Activated T-helper 9 cell treated with anti-CD3 and anti-CD28 coated beads, Interleukin-2, amount 50 U/mL, for 16 hours (primary cell): ENCODE measurements around the gene NT5DC1.
"Not testable (repeated sequence)": the region's sequence is repeated elsewhere in the genome, so short reads cannot be mapped to it uniquely, and the experiment has no call there.

ENCODE experiments used
- DNase-seq: peaks from one replicate; pipeline ENCODE4 v3.0.0-alpha.2; 2020; ENCODE audit warnings: low read depth

Gene NT5DC1

GRCh38 chr6:116090251-116090650, 10.4 kb upstream of the NT5DC1 start:
- DNase-seq = no peak

- no peak for DNase-seq
Measured at GRCh38 chr6:116094041-116094440, 6.6 kb upstream of the NT5DC1 start.

DNA sequence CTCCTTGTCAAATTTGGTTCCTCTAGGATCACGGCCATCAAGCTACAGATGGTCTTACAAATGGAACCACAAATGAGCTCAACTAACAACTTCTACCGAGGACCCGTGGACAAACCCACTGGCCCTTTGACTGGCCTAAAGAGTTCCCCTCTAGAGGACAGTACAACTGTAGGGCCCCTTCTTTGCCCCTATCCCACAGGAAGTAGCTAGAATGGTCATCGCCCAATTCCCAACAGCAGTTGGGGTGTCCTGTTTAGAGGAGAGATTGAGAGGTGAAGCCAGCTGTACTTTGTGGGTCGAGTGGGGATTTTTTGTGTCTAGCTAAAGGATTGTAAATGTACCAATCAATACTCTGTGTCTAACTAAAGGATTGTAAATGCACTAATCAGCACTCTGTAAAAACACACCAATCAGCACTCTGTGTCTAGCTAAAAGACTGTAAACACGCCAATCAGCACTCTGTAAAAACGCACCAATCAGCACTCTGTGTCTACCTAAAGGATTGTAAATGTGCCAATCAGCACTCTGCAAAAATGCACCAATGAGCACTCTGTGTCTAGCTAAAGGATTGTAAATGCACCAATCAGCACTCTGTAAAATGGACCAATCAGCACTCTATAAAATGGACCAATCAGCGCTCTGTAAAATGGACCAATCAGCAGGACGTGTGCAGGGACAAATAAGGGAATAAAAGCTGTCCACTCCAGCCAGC, 4.4 kb upstream of the NT5DC1 start:
- DNase-seq = not testable (repeated sequence)

- DNase-seq = no peak
Measured at GRCh38 chr6:116096979-116097816, 3.5 kb upstream of the NT5DC1 start.

GRCh38 chr6:116099036-116099435, 1.6 kb upstream of the NT5DC1 start:
- DNase-seq = no peak

- no peak for DNase-seq
Measured at GRCh38 chr6:116101302-116101718, 657 bp downstream of the NT5DC1 start.

DNA sequence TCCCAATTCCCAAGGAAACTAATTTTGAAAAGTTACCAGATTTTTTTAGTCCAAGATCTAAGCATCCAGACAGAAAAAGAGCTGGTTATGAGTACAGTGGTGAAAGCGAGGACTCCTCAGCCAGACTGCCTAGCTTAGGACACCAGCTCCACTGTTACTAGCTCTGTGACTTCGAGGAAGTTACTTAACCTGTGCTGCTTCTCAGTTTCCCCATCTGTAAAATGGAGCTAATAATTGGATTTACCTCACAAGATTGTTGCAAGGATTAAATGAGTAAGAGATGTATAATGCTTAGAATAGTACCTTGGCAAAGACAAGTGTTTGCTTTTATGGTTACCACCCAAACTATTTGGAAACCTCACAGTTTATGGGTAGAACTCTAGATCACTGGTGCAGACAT, 1.1 kb downstream of the NT5DC1 start:
- DNase-seq = no peak

- no peak for DNase-seq
Measured at GRCh38 chr6:116102873-116103272, 2.2 kb downstream of the NT5DC1 start.

- DNase-seq = no peak
Measured at GRCh38 chr6:116104636-116105035, 4.0 kb downstream of the NT5DC1 start.

GRCh38 chr6:116105247-116105646, 4.6 kb downstream of the NT5DC1 start:
- no peak for DNase-seq

DNA sequence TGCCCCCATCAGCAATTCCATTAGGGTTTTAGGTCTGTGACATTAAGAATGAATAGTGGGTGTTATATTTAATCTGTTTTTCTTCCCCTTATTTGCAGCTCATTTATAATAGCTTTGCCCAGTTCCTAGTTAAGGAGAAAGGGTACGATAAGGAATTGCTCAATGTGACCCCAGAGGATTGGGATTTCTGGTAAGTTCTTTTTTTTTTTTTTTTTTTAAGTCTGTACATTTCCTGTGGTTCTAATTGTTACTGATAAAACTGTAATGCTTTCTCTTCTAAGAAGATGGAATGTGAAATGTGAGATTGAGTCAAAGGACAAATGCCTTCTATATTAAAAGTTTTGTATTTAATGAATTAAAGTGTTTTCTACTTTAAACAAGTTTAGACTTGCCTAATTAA, 5.5 kb downstream of the NT5DC1 start:
- DNase-seq = no peak

DNA sequence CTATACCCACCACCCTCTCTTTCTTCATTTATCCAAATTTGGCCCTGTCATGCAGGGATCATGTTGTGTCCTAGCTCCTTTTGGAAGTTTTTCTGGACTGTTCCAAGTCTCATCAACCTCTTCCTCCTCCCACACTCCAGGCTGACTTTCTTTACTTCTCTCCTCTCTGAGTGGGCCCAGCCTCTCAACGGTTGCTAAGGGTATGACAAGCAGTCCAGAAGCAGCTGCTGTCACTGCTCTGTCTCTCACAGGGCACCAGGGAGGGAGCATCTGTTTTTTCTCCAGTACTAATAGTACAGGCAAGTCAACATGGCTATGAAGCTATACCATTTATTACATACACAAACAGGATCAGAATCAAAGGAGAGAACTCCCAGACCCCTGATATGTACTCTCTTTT, 8.2 kb downstream of the NT5DC1 start:
- no peak for DNase-seq

GRCh38 chr6:116111552-116112528, 11.2 kb downstream of the NT5DC1 start:
- no peak for DNase-seq

DNA sequence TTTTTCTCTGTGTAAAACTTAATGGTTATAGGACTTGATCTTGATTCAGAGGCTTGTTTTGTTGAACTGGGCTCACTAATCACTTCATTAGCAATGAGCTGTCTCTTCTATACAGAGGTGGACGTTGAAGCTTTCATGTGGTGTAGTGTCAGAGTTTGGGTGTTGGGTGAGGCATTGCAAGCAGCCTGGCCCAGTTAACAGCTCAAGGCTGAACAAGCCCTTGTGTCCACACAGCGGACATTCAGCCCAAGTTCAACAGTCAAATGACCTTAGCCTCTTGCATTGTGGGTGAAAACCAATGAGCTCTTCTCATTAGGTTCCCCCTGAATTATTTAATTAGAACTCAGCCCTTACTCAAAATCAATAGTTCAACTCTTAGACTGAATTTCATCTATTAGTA, 12.7 kb downstream of the NT5DC1 start:
- no peak for DNase-seq

DNA sequence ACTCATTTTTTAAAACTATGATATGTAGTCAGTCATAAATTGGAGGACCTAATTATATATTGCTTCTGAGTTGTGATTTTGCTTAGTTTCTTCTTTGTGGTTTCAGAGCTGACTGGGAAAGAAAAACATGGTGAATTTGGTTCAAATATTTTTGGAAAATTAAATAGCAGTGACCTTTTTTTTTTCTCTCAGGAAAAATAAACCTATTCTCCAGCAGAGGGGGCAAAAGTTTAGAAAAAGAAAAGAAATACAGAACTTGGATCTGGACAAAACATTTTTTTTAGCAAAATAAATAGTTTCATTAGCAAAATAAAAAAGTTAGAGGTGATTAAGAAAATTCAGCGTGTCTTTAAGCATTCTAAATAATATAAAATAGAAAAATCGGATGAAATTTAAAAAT, 15.1 kb downstream of the NT5DC1 start:
- DNase-seq = no peak

GRCh38 chr6:116118608-116119007, 18.0 kb downstream of the NT5DC1 start:
- no peak for DNase-seq

DNA sequence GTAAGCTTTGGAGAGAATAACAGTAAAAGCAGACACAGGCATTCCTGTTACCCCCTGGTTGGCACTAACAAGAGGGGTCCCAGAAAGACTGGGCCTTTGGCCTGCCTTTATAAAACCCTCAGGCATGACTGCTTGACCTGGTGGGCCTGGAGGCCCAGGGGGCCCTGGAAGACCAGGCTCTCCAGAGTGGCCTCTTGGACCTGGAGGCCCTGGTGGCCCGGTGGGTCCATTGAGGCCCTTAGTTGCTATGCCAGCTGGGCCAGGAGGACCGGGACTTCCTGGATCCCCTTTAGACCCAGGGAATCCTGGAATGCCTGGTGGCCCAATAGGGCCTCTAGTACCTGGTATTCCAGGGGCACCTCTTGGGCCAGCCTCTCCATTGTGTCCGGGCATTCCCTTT, 19.8 kb downstream of the NT5DC1 start:
- DNase-seq = no peak

GRCh38 chr6:116126032-116126431, 25.4 kb downstream of the NT5DC1 start, which contains the start of gene COL10A1:
Gene COL10A1, minus strand, starts transcription at chr6:116126132. Its CDS starts 640 bp downstream, at chr6:116125492.
- DNase-seq = no peak

DNA sequence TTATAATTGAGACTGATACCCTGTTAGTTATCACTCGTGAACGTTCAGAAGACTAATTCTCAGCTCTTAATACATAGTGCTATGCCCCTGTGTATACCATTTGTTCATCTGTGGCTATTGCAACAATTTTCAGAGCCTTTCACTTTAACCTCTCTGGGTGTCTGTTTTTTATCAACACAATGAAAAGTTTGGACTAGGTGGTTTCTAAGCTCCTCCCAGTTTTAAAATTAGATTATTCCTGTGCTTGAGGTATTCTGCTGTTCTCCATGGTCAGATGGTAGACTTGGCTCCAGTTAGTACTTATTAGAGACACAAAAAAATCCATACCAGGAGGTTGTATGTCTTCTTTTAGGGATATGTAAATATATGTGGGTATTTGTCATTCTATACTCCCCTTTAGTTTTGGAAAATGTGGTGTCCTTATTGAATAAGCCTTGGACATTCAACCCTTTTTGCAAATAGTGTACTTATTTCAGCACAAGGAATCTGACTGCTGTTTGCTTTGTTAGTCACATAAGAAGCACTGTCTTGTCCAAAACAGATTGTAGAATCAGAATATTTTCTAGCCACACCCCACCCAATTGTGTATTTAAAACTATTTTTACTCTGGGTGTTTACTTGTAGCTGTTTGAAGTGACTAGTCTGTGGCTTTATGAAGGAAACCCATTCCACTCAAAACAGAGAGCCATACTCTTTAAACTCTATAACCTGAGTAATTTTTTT, 27.3 kb downstream of the NT5DC1 start:
- no peak for DNase-seq

DNA sequence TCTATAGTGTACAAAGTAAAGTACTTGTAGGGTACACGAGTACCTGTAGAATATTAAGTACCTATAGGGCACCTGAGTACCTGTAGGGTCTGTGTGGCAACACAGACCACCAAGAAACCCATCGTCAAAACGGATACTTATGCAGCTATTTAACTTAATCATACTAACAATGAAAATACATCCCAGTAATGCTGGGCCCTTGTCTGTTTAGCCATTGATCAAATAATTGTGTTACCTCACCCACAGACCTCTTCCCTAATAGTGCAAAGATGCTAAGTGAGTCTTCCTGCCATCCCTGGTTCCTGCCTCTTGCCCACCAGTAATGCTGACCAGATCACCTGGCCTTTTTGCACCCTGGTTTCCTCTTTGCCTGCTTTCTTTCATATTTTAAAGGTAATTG, 32.8 kb downstream of the NT5DC1 start:
- DNase-seq = no peak

DNA sequence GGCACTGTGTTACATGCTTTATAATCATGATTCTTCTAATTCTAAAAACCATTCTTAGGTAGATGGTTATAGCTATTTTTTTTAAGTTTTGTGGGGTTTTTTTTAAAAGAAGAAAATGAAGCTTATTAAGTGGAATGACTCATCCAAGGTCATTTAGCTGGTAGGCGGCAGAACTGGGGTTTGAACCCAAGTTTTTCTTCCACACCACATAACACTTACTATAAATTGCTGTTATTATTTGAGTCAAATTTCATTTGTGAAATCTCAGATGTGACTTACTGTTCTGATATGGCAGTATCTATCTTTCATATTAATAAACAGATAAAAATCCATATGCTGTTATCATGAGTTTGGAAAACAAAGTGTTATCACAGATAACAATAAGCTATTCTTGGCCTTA, 35.7 kb downstream of the NT5DC1 start:
- no peak for DNase-seq

GRCh38 chr6:116136933-116137340, 36.3 kb downstream of the NT5DC1 start:
- DNase-seq = no peak
